Transverse colon (tissue), 4 donors: ENCODE results near the gene SEL1L3.

ENCODE experiments used
- CTCF ChIP-seq, 5 experiments: fragments of 200-600 bp in 3 of 5; fragments of 450-650 bp in 2 of 5; sonication (generic) in 3 of 5; IDR thresholded peaks; 1 replicate in 2 of 5; 2 replicates in 3 of 5; pipeline ENCODE4 v1.5.1; 2016 to 2017; ENCODE audit warnings: antibody characterized with exemption in 5 of 5, inconsistent platforms in 3 of 5, mild to moderate bottlenecking in 2 of 5, moderate library complexity in 1 of 5
- EP300 ChIP-seq: sonication (generic); formaldehyde crosslinking; IDR thresholded peaks from one replicate; pipeline ENCODE4 v1.6.1; 2017; ENCODE audit warnings: antibody characterized with exemption, low read depth
- POLR2A ChIP-seq: fragments of 450-650 bp; IDR thresholded peaks from one replicate; pipeline ENCODE4 v1.6.1; 2016; ENCODE audit warnings: antibody characterized with exemption, mild to moderate bottlenecking, moderate library complexity
- POLR2AphosphoS5 ChIP-seq, 3 donors: sonication (generic); formaldehyde crosslinking; IDR thresholded peaks; one replicate each; pipeline ENCODE4 v1.6.1; 2016; ENCODE audit warnings: antibody characterized with exemption in 3 of 3

GRCh38 chr4:25908491-25908901 lies 45.7 kb upstream of the SEL1L3 start:
- TF ChIP-seq CTCF (IDR thresholded peaks at IDR 0.05) (no peak), POLR2A (no peak), EP300 (no peak), POLR2AphosphoS5 (IDR thresholded peaks at IDR 0.05) (no peak)
